Cardiac fibroblast (primary cell): Measurements from ENCODE around the gene STARD3NL.

Experiments
- DNase-seq, 2 donors: peaks; one replicate each; pipeline versions ENCODE4 v3.0.0 to v3.0.0-alpha.2; 2010; ENCODE audit warnings: low read depth in 2 of 2
- H3K4me3 ChIP-seq, 2 donors: replicated peaks in 1 of 2; 1 replicate in 1 of 2; 2 replicates in 1 of 2; pipeline ENCODE4 v1.5.1; 2011; ENCODE audit warnings: low read depth in 2 of 2, low read length in 2 of 2, mild to moderate bottlenecking in 2 of 2, moderate library complexity in 1 of 2
- TF ChIP-seq, protein P1 (sequence below): IDR thresholded peaks from one replicate; pipeline ENCODE4 v1.5.1; 2011; ENCODE audit warnings: low read depth, mild to moderate bottlenecking, low read length, inconsistent platforms

The STARD3NL gene

DNA sequence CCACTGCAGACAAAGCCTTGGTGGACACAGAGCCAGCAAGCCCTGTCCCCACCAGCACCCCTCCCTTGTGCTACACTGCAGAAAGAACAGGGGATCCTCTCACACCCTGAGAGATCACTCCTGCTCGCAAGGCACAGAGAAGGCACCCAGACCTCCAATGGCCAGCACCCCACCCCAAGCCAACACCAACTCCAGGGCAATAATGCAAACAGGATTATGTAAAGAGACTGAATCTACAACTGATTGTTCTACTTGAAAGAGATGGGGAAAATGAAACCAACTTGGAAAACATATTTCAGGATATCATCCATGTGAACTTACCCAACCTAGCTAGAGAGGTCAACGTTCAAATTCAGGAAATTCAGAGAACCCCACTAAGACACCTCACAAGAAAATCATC, 26.5 kb upstream of the STARD3NL start:
- H3K4me3 ChIP-seq: no peak overlapping the region
- TF ChIP-seq, protein P1, sequence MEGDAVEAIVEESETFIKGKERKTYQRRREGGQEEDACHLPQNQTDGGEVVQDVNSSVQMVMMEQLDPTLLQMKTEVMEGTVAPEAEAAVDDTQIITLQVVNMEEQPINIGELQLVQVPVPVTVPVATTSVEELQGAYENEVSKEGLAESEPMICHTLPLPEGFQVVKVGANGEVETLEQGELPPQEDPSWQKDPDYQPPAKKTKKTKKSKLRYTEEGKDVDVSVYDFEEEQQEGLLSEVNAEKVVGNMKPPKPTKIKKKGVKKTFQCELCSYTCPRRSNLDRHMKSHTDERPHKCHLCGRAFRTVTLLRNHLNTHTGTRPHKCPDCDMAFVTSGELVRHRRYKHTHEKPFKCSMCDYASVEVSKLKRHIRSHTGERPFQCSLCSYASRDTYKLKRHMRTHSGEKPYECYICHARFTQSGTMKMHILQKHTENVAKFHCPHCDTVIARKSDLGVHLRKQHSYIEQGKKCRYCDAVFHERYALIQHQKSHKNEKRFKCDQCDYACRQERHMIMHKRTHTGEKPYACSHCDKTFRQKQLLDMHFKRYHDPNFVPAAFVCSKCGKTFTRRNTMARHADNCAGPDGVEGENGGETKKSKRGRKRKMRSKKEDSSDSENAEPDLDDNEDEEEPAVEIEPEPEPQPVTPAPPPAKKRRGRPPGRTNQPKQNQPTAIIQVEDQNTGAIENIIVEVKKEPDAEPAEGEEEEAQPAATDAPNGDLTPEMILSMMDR: no peak
- no peak for DNase-seq

DNA sequence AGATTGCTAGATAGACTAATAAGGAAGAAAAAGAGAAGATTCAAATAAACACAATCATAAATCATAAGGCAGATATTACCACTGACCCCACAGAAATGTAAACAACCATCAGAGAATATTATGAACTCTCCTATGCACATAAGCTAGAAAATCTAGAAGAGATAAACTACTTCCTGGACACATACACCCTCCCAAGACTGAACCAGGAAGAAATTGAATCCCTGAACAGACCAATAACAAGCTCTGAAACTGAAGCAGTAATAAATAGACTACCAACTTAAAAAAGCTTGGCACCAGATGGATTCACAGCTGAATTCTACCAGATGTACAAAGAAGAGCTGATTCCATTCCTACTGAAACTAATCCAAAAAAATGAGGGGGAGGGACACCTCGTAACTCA, 24.5 kb upstream of the STARD3NL start:
- DNase-seq: no peak
- no peak overlapping the region for H3K4me3 ChIP-seq
- TF ChIP-seq, protein P1: no peak

DNA sequence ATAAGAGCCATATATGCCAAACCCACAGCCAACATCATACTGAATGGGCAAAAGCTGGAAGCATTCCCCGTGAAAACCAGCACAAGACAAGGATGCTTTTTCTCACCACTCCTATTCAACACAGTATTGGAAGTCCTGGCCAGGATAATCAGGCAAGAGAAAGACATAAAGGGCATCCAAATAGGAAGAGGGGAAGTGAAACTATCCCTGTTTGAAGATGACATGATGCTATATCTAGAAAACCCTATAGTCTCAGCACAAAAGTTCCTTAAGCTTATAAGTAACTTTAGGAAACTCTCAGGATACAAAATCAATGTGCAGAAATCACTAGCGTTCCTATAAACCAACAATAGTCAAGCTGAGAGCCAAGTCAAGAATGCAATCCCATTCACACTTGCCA, 23.8 kb upstream of the STARD3NL start:
- H3K4me3 ChIP-seq: no peak overlapping the region
- TF ChIP-seq, protein P1: no peak
- no peak for DNase-seq

DNA sequence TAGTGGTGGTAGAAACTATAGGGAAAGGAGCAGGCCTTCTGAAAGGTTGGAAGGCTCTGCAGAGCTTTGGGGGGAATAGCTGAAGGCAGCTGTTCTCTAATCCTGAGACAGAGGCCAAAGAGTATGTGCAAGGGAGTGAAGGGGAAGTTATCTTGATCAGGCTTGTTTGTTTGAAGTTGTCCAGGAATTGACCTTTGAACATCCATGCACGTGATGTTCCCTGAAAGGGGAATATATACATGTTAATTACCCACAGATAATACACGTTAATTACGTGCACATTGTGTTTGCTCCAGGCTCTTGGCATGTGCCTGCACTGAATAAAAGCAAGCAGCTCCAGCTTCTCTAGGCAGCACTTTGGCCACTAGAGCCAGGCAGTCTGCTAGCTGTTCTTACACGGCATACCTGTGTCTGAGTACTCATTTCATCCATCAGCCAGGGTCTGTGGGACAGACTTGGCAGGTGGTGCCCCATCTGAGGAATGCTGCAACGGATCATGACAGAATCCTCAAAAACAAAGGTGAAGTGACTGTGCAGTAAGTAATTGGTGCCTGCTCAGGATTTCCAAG, 18.0 kb upstream of the STARD3NL start:
- TF ChIP-seq, protein P1: no peak
- DNase-seq: no peak
- H3K4me3 ChIP-seq: no peak overlapping the region

DNA sequence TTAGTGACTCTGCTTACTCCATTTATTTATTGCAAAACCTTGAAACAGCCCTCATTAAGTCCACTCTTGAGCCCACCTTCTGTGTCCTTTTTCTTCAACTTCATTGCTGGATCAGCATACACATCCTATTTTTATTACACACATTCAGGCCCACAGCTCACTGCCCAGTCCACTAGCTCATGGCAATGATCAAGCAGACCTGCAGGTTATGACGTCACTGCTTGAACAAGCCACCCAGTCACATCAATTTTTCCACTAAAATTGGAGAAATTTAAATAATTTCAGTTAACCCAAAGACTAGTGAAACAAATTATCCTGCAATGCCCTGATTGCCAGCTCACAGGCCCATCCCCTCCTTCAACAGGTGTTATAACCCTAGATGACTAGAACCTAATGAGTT, 16.0 kb upstream of the STARD3NL start:
- TF ChIP-seq, protein P1: no peak
- no peak for DNase-seq
- no peak overlapping the region for H3K4me3 ChIP-seq

- no peak for DNase-seq
- TF ChIP-seq, protein P1: no peak
- H3K4me3 ChIP-seq: no peak overlapping the region
These were observed 14.4 kb upstream of the STARD3NL start for GRCh38 chr7:38163671-38164070.
